Heart left ventricle (tissue), 16 donors: ENCODE measurements around the gene NR3C1. TPM values are rescaled to one million over a fixed set of nuclear protein-coding genes. Genes with fewer than 3 reads are reported as not detected.

Experiments used
- ATAC-seq, 4 donors: fragments of 200-7000 bp; cut with Tn5 transposase; one replicate each; pipeline ENCODE4 v1.9.1; 2020 to 2022; ENCODE audit warnings: moderate library complexity in 4 of 4, mild to moderate bottlenecking in 3 of 4, moderate number of reproducible peaks in 1 of 4
- DNase-seq, 5 donors: peaks; one replicate each; pipeline ENCODE4 v3.0.0-alpha.2; 2020
- H3K27ac ChIP-seq, 12 donors: fragments of 200-600 bp; sonication (generic) in 4 of 12; one replicate each; pipeline versions ENCODE4 v1.5.0 to v1.8.0; 2016 to 2022; ENCODE audit warnings: mild to moderate bottlenecking in 2 of 12
- H3K27me3 ChIP-seq, 9 donors: fragments of 200-600 bp; sonication (generic) in 2 of 9; one replicate each; pipeline versions ENCODE4 v1.5.1 to v1.8.0; 2016 to 2022; ENCODE audit warnings: mild to moderate bottlenecking in 3 of 9
- H3K36me3 ChIP-seq, 9 donors: fragments of 200-600 bp; sonication (generic) in 2 of 9; one replicate each; pipeline versions ENCODE4 v1.5.0 to v1.8.0; 2018 to 2022; ENCODE audit warnings: mild to moderate bottlenecking in 2 of 9
- H3K4me1 ChIP-seq, 12 donors: fragments of 200-600 bp; sonication (generic) in 4 of 12; one replicate each; pipeline versions ENCODE4 v1.5.0 to v1.8.0; 2016 to 2022; ENCODE audit warnings: mild to moderate bottlenecking in 3 of 12
- H3K4me3 ChIP-seq, 12 donors: fragments of 200-600 bp; sonication (generic) in 4 of 12; one replicate each; pipeline versions ENCODE4 v1.5.0 to v1.8.0; 2017 to 2022; ENCODE audit warnings: mild to moderate bottlenecking in 9 of 12, moderate library complexity in 4 of 12
- H3K9me3 ChIP-seq, 12 donors: fragments of 200-600 bp; sonication (generic) in 4 of 12; one replicate each; pipeline versions ENCODE4 v1.5.0 to v1.8.0; 2016 to 2022; ENCODE audit warnings: mild to moderate bottlenecking in 1 of 12
- CTCF ChIP-seq, 12 donors: fragments of 200-600 bp; sonication (generic) in 4 of 12; IDR thresholded peaks; one replicate each; pipeline versions ENCODE4 v1.5.0 to v1.8.0; 2018 to 2022; ENCODE audit warnings: antibody characterized with exemption in 12 of 12, mild to moderate bottlenecking in 5 of 12
- POLR2A ChIP-seq, 2 donors: fragments of 450-650 bp; IDR thresholded peaks; one replicate each; pipeline ENCODE4 v1.6.1; 2017; ENCODE audit warnings: antibody characterized with exemption in 2 of 2, mild to moderate bottlenecking in 2 of 2, moderate library complexity in 2 of 2
- WGBS, 4 donors: extraction: QIAGEN DNeasy Blood & Tissue Kit in 2 of 4; methylation state at CpG; one replicate each; pipeline versions ENCODE4 v1.1.5 to v1.1.7; 2013 to 2018; 5-methylcytosine and 5-hydroxymethylcytosine counted together
- intact Hi-C, 10 donors: fragments of 100-400 bp; cut with DNase I; formaldehyde crosslinking; loops; one replicate each; pipeline versions ENCODE4 v1.11.1 to v1.14.2; 2022
- polyA plus RNA-seq, 2 donors: library from polyadenylated mRNA; stranded (reverse); fragments of 200-250 nt; gene quantifications; one replicate each; pipeline ENCODE4 v1.2.3, GENCODE V29; 2013
- total RNA-seq, 9 donors: library from RNA; depleted of rRNA in 2 of 9; stranded (reverse); fragments of >200 nt in 2 of 9; fragmentation: NEBNext Ultra II Directional in 3 of 9; extraction: Animal tissue kit (Norgen Biotek cat#: 25700) in 3 of 9; gene quantifications; one replicate each; pipeline versions ENCODE4 v1.1.0 to v1.2.4, GENCODE V29; 2016 to 2023
- donor health status: ischemic (EF 13 %, LVEDD 7.1; RV severe dilation, severe dysfunction).
- donor health status: healthy with polysubstance abuse.
- donor health status: DM: no; HTN: yes; CAD: no.
- donor health status: DM: no; HTN: no; CAD: no.
- donor health status: ischemic (EF 25% LVEDD 6.9; RV normal size, moderate dysfunction).
- donor health status: ischemic (EF 25% LVEDD 5.7; RV mildly dilated, moderate dysfunction).
- donor health status: healthy.
- donor health status: DM: yes; HTN: yes; CAD: no.
- donor health status: ischemic (EF 35%, LVEDD 5.7; RV mildly dilated, moderate dysfunction).
- donor health status: nonischemic (EF 11% LVEDD 7.7; RV severe dilation, severe dysfunction).
- donor health status: DM: yes; HTN: yes; CAD: no.
- donor health status: PGD.
- donor health status: ischemic (EF 29% LVEDD 5.4; RV normal size, mild dysfunction).
- donor health status: nonischemic (EF 23%, LVEDD 6.1; RV moderate dilation, normal function).

The NR3C1 gene
- total and polyA plus RNA-seq, 11 donors: 10.4 to 73.7 (median 45.3) TPM

- Histone ChIP-seq H3K36me3 (no peaks in the 10 kb centered on the region), H3K27ac (no peak overlapping the region), H3K4me1 (peaks cover 0 to 20% (median 7%) of the 10 kb centered on the region in 12 donors), H3K4me3 (no peak overlapping the region), H3K9me3 (no peaks in the 10 kb centered on the region), H3K27me3 (no peaks in the 10 kb centered on the region)
- DNase-seq (no peak), ATAC-seq (no peak)
- intact Hi-C loops: loop anchor here in 3 of 10 donors (10.0 kb wide), 2 partner anchors 268 to 728 kb away; no protein-coding TSS in a partner anchor
- TF ChIP-seq POLR2A (IDR thresholded peaks at IDR 0.05) (no peak), CTCF (IDR thresholded peaks at IDR 0.05) (no peak)
Measured at GRCh38 chr5:143416411-143416810, 12.9 kb upstream of the NR3C1 start.

GRCh38 chr5:143413958-143414669 lies 10.6 kb upstream of the NR3C1 start:
- no peak overlapping the region for H3K4me3 ChIP-seq
- H3K4me1 ChIP-seq: peaks cover 0 to 20% (median 7%) of the 10 kb centered on the region in 12 donors
- WGBS, 4 donors: 34 to 51% (median 36%) methylated on average over 4 of the region's 4 CpGs
- no peaks in the 10 kb centered on the region for H3K9me3 ChIP-seq
- H3K27me3 ChIP-seq: no peaks in the 10 kb centered on the region
- ATAC-seq (peak; percentile 58 to 87 (median 76)), DNase-seq (peak in 3 of 5 donors; percentile 28 to 53 (median 44))
- H3K36me3 ChIP-seq: no peaks in the 10 kb centered on the region
- peak overlapping the region in 6 of 12 donors; percentile 3 to 36 (median 23) for H3K27ac ChIP-seq
- intact Hi-C loops: loop anchor here in 3 of 10 donors (5.0 to 10.0 kb wide), 5 partner anchors 83 to 731 kb away; no protein-coding TSS in a partner anchor
- TF ChIP-seq POLR2A (IDR thresholded peaks at IDR 0.05): no peak
- no peak for TF ChIP-seq CTCF (IDR thresholded peaks at IDR 0.05)

GRCh38 chr5:143412661-143413342 lies 9.3 kb upstream of the NR3C1 start:
- intact Hi-C loops: loop anchor here in 3 of 10 donors (5.0 to 10.0 kb wide), 5 partner anchors 84 to 732 kb away; no protein-coding TSS in a partner anchor
- Histone ChIP-seq H3K27ac (no peak overlapping the region), H3K9me3 (no peaks in the 10 kb centered on the region), H3K36me3 (no peaks in the 10 kb centered on the region), H3K4me1 (peaks cover 0 to 12% (median 7%) of the 10 kb centered on the region in 12 donors), H3K4me3 (no peak overlapping the region), H3K27me3 (no peaks in the 10 kb centered on the region)
- 85 to 89% (median 87%) methylated on average over 2 of the region's 2 CpGs for WGBS, 4 donors
- no peak for DNase-seq
- no peak for TF ChIP-seq POLR2A (IDR thresholded peaks at IDR 0.05)
- TF ChIP-seq CTCF (IDR thresholded peaks at IDR 0.05): no peak
- ATAC-seq: no peak

- Histone ChIP-seq H3K9me3 (no peaks in the 10 kb centered on the region), H3K27ac (no peak overlapping the region), H3K27me3 (no peaks in the 10 kb centered on the region), H3K4me1 (peaks cover 0 to 16% (median 7%) of the 10 kb centered on the region in 12 donors), H3K4me3 (no peak overlapping the region), H3K36me3 (no peaks in the 10 kb centered on the region)
- intact Hi-C loops: loop anchor here in 9 of 10 donors (5.0 to 10.0 kb wide), 15 partner anchors 87 to 735 kb away; no protein-coding TSS in a partner anchor
- DNase-seq: no peak
- no peak for ATAC-seq
- no peak for TF ChIP-seq POLR2A (IDR thresholded peaks at IDR 0.05)
- no peak for TF ChIP-seq CTCF (IDR thresholded peaks at IDR 0.05)
- WGBS, 4 donors: 88 to 96% (median 92%) methylated on average over 2 of the region's 2 CpGs
Measured at GRCh38 chr5:143409926-143410325, 6.4 kb upstream of the NR3C1 start.
